ENCODE data around the gene IL36B.

The IL36B gene

GRCh38 chr2:112989611-112990010 lies 63.1 kb downstream of the IL36B start:
- TF ChIP-seq PAX5 (IDR thresholded peaks at IDR 0.05; ENCODE audit: insufficient read depth, low read length, severe bottlenecking) (no peak), SPI1 (IDR thresholded peaks at IDR 0.05; ENCODE audit: low read depth, low read length) (no peak), TAF1 (IDR thresholded peaks at IDR 0.05; ENCODE audit: low read depth, low read length) (no peak), POLR2A (IDR thresholded peaks at IDR 0.05; ENCODE audit: low read depth, low read length) (no peak), POU2F2 (IDR thresholded peaks at IDR 0.05; ENCODE audit: low read depth, low read length) (no peak), POLR2AphosphoS5 (IDR thresholded peaks at IDR 0.05; ENCODE audit: low read depth, low read length) (no peak)
- FAIRE-seq = no peak

DNA sequence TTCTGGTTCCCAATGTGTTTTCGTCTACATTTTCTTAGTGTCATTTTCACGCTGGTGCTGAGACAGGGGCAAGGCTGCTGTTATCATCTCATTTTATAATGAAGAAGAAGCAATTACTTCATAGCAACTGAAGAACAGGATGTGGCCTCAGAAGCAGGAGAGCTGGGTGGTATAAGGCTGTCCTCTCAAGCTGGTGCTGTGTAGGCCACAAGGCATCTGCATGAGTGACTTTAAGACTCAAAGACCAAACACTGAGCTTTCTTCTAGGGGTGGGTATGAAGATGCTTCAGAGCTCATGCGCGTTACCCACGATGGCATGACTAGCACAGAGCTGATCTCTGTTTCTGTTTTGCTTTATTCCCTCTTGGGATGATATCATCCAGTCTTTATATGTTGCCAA lies 67.6 kb downstream of the IL36B start:
- FAIRE-seq = no peak
- no peak for TF ChIP-seq POLR2A (IDR thresholded peaks at IDR 0.05; ENCODE audit: low read depth, low read length)

More at GRCh38 chr2:112989611-112990010, 63.1 kb downstream of the IL36B start:
- DNase-seq (ENCODE audit: insufficient read length, low spot score) = no peak

GRCh38 chr2:112980537-112980936 lies 72.1 kb downstream of the IL36B start:
- no peak for FAIRE-seq
- no peak for DNase-seq (ENCODE audit: insufficient read length, low spot score)
- TF ChIP-seq PAX5 (IDR thresholded peaks at IDR 0.05; ENCODE audit: insufficient read depth, low read length, severe bottlenecking) (no peak), POU2F2 (IDR thresholded peaks at IDR 0.05; ENCODE audit: low read depth, low read length) (no peak), POLR2AphosphoS5 (IDR thresholded peaks at IDR 0.05; ENCODE audit: low read depth, low read length) (no peak), TAF1 (IDR thresholded peaks at IDR 0.05; ENCODE audit: low read depth, low read length) (no peak), SPI1 (IDR thresholded peaks at IDR 0.05; ENCODE audit: low read depth, low read length) (no peak), POLR2A (IDR thresholded peaks at IDR 0.05; ENCODE audit: low read depth, low read length) (no peak)

More for the DNA sequence above, 67.6 kb downstream of the IL36B start:
- DNase-seq (ENCODE audit: insufficient read length, low spot score) = no peak

DNA sequence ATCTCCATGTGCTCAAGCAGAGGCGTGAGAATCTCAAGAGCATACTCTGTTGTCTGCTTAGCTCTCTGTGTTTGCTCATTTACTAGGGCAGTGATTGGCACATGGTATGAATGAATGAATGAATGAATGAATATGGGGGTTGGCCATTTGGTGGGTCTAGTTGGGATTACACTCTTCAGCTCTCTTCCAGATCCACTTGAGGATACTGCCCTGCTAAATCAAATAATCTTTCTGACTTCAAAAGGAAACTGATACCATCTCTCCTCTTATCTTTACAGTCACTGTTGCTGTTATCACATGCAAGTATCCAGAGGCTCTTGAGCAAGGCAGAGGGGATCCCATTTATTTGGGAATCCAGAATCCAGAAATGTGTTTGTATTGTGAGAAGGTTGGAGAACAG lies 72.9 kb downstream of the IL36B start:
- FAIRE-seq (no peak), DNase-seq (ENCODE audit: insufficient read length, low spot score) (no peak)
- no peak for TF ChIP-seq PAX5 (IDR thresholded peaks at IDR 0.05; ENCODE audit: insufficient read depth, low read length, severe bottlenecking)
- no peak for TF ChIP-seq POLR2AphosphoS5 (IDR thresholded peaks at IDR 0.05; ENCODE audit: low read depth, low read length)
- TF ChIP-seq SPI1 (IDR thresholded peaks at IDR 0.05; ENCODE audit: low read depth, low read length) = no peak
- TF ChIP-seq POU2F2 (IDR thresholded peaks at IDR 0.05; ENCODE audit: low read depth, low read length) = no peak
- TF ChIP-seq POLR2A (IDR thresholded peaks at IDR 0.05; ENCODE audit: low read depth, low read length) = no peak

DNA sequence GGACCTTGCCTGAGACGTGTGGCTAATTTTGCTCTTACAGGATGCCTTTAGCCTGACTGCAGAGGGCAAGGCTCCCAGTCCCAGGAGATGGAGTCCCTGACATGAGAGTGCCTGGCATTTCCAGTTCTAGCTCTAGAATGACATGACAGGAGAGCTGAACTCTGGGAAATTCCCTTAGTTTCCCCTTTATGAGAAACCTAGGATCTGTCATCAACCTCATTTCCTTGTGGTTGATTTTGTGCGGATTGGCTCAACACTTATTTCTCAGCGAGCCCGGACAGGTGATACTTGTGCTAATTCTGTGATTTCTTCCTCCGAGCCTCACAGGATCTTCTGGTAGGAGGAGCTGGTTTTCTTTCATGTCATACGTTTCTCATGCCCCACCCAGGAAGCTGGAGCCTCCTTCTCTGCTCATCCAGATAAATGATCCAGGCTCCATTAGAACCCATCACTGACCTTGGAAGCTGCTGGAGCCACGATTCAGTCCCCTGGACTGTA lies 75.1 kb downstream of the IL36B start, which contains the start of gene IL36G:
Gene IL36G (plus strand): TSS at position 448 of the 498 bp plus-strand sequence. CDS start 633 bp downstream, outside the sequence.
- DNase-seq (ENCODE audit: insufficient read length, low spot score) (no peak), FAIRE-seq (no peak)
- no peak for TF ChIP-seq SPI1 (IDR thresholded peaks at IDR 0.05; ENCODE audit: low read depth, low read length)
